ENCODE results near the gene CLEC4D.

- no peak for TF ChIP-seq EZH2 (IDR thresholded peaks at IDR 0.05; ENCODE audit: insufficient read depth, poor library complexity, severe bottlenecking)
- TF ChIP-seq EZH2phosphoT487 (IDR thresholded peaks at IDR 0.05; ENCODE audit: insufficient read depth, low read depth) = no peak
Measured at GRCh38 chr12:8532045-8532444, 18.7 kb downstream of the CLEC4D start.

Measured in GM23248 (cell line).